GM10847 (cell line): ENCODE measurements around the gene SLC25A33.

ENCODE experiments used
- POLR2A ChIP-seq: IDR thresholded peaks from 2 replicates; pipeline ENCODE4 v1.6.1; 2011; ENCODE audit not compliant: insufficient read length; ENCODE audit errors: extremely low read depth

The SLC25A33 gene

GRCh38 chr1:9539165-9539828 lies at the start of gene SLC25A33:
Gene SLC25A33, plus strand, starts transcription at chr1:9539465. Its CDS starts 227 bp downstream, at chr1:9539692.
- peak; percentile 90 for TF ChIP-seq POLR2A

GRCh38 chr1:9490605-9491339 lies 48.5 kb upstream of the SLC25A33 start:
- TF ChIP-seq POLR2A = no peak

- no peak for TF ChIP-seq POLR2A
Observed at GRCh38 chr1:9493326-9493725, 45.9 kb upstream of the SLC25A33 start.

DNA sequence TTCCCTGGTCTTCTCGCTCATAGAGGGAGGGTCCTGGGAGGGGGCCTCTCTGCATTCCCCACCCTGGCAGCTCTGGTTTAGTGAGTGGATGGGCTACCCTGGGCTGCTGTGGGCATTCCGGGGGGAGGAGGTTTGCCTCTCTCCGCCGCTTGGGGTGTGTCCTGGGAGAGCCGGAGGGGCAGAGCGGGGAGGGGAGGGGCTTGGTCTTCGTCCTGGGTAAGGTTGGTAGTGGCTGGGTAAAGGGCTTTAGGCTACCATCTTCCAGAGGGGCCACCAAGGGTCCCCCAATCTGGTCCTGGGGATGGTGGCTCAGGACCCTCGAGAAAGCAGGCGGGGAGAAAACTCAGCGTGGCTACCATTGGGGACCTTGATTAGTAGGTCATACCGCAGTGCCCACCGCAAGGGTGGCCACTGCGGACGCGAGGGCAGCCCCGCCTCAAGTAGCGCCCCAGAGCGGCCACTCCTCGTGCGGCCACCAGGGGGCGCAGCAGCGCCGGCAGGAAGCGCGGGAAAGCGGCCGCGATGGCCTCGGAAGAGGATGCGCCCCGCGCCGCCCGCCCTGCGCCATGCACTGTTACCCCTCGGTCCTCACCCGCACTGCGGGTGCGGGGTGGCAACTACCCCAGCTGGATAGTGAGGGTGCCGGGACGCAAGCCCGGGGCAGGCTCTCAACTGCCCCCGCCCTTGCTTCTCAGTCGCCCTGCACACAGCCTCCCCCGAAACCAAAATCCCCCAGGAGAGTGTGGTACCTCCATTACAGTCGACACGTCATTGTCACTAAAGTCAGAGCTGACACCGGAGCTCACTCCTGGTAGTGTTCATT lies 44.1 kb upstream of the SLC25A33 start:
- no peak for TF ChIP-seq POLR2A

GRCh38 chr1:9495854-9496374 lies 43.4 kb upstream of the SLC25A33 start:
- no peak for TF ChIP-seq POLR2A

GRCh38 chr1:9500756-9501754 lies 38.2 kb upstream of the SLC25A33 start:
- no peak for TF ChIP-seq POLR2A

DNA sequence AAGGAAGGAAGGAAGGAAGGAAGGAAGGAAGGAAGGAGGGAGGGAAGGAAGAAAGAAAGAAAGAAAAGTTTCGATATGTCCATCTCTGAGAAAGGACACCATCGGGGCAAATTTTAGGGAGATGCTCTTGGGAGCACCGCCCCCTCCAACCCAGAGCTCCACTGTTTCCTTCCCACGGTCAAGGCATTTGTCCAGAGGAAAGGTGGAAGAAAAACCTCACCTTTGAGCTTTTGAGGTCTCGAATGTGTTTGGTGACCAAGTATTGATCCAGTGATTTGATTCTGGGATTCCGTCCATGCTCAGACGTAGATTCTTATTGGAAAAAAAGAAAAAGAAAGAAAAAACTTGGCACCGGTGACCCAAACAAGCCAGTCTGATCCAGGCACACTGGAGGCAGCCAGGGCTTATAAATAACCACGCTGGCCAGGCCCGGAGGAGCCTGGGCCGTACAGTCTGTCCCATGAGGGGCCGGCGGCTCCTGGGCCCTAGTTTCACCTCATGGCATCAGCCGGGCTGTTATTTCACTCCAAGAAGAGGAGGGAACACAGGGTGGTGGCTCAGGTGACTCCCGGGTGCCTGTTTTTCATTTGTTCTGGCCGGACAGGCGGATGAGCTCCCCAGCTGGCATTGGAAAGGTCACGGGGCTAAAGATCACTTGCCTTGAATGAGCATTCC lies 36.1 kb upstream of the SLC25A33 start:
- no peak for TF ChIP-seq POLR2A

GRCh38 chr1:9505143-9505542 lies 34.1 kb upstream of the SLC25A33 start:
- TF ChIP-seq POLR2A = no peak

DNA sequence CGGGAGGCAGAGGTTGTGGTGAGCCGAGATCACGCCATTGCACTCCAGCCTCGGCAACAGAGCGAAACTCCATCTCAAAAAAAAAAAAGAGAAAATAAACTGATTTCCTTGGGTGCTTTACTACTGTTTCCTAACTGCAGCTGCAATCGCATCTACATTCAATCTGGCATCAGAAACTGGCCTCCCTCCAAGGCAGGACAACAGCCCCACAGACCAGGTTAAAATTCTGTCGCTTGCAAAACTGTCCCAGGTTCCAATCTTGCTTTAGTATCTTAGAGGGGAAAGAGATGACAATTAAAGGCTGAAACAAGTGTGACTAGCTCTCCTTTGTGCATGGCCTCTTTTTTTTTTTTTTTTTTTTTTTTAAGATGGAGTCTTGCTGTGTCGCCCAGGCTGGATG lies 32.4 kb upstream of the SLC25A33 start:
- TF ChIP-seq POLR2A = no peak

DNA sequence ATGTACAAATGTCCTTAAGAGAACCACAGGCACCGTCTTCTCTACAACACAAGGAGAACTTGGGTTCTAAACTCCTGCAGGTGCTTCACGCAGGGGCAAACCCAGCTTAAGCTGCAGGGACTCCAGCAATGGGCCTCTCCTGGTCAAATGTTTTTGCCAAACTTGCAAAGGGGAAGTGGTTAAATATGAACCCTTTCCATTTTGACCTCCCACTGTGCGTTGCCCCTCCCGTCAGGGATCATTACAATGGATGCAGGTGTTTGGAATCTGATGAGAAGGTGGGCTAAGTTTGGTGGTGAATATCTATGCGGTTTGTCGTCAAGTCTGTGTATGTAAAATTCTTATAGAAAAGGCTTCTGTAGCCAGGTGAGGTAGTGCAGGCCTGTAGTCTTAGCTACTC lies 29.1 kb upstream of the SLC25A33 start:
- no peak for TF ChIP-seq POLR2A

- TF ChIP-seq POLR2A = no peak
Observed at GRCh38 chr1:9518454-9518998, 20.7 kb upstream of the SLC25A33 start.

DNA sequence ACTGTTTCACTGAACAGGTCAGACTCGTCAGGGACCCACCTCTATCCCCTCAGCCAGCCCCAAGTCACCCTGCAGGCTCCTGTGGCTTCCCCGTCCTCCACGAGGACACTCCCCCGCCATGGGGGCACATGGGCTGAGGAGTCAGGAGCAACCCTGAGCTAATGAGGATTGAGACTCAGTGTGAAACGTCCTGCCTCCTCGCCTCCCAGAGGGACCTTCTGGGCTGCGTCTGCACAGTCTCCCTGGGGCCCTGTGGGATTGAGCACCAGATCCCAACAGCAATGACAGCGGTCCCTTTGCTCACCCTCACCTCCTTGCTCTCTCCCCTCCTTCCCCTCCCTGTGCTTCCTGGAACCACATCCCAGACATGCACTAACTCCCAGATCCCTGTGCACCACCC lies 18.9 kb upstream of the SLC25A33 start:
- TF ChIP-seq POLR2A = no peak

GRCh38 chr1:9529190-9529589 lies 10.1 kb upstream of the SLC25A33 start:
- TF ChIP-seq POLR2A = no peak

- no peak for TF ChIP-seq POLR2A
Observed at GRCh38 chr1:9530320-9530719, 8.9 kb upstream of the SLC25A33 start.
